HG03175 (cell line): ENCODE data around the gene ORMDL2.
"Not testable (repeated sequence)": the region's sequence is repeated elsewhere in the genome, so short reads cannot be mapped to it uniquely, and the experiment has no call there.

Experiments
- ATAC-seq: cut with Tn5 transposase; IDR thresholded peaks from one replicate; pipeline ENCODE4 v1.9.1; 2021; ENCODE audit warnings: mild to moderate bottlenecking, moderate library complexity; ENCODE audit not compliant: unreplicated experiment

ORMDL2 gene

DNA sequence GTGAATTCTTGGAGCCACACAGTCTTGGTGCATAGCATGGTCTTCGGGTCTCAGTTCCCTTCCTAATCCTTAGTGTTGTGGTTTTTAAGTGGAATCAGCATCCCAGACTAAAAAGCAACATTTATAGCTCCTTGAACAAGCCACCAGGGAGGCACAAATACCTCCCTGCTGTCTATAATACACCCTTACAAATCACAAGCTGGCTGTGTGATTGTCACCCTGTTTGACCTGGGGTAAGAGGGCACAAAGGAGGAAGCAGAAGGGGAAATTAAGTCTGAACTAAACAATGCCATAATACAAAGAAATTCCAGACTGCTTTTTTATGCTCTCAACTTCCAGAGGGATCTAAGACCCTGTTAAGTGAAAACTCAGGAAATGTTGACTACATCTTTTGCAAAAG, 32.6 kb downstream of the ORMDL2 start:
- ATAC-seq = no peak

DNA sequence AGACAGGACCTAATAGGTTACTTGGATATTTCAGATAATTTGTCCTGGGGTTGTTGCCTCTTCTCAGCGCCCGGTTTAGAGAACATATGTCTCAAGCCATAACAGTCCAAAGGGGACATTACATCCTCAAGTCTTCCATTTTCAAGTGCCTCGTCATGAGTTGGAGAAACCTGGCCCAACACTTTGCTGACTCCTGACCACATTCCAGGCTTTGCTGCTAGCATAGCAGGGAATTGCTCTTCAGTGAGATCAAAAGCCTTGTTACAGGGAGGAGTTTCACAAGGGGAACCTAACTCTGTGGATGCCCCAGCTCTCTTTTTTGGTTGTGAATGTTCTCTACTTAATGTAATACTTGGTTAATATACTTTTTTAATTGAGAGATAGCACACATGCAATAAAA, 33.1 kb downstream of the ORMDL2 start:
- no peak for ATAC-seq

DNA sequence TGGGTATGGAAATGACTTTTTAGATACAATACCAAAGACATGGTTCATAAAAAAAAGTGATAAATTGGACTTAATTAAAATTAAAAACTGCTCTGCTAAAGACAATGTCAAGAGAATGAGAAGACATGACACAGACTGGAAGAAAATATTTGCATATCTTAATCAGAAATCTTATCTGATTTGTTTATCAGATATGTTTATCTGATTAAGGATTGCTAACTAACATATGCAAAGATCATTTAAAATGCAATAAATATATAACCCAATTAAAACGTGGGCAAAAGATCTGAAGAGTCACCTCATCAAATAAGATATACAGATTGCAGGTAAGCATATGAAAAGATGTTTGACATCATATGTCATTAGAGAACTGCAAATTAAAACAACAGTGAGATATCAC, 34.9 kb downstream of the ORMDL2 start:
- no peak for ATAC-seq

DNA sequence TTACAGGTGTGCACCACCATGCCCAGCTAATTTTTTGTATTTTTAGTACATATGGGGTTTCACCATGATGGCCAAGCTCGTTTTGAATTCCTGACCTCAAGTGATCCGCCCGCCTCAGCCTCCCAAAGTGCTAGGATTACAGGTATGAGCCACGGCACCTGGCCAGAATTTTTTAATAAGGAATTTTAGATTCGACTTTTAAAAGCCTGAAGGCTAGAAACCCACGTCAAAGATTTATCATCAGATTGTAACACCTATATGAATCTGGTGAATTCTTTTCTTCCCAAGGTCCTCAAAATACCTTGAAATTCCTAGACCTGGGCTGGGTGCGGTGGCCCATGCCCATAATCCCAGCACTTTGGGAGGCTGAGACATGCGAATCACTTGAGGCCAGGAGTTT, 43.6 kb downstream of the ORMDL2 start:
- no peak for ATAC-seq

DNA sequence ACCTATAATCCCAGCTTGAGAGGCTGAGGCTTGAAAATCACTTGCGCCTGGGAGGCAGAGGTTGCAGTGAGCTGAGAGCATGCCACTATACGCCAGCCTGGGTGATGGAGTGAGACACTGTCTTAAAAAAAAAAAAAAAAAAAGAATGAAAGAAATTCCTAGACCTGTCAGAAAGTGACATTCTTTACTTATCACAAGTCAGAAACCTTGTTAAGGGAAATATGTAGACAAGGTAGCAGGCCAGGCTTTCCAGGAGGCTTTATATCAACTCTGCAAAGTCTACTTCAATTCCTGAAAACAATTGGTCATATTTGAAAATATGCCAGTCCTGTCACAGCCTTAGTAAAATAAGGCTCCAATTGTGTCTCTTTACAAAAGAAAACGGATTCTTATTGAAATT, 44.0 kb downstream of the ORMDL2 start:
- no peak for ATAC-seq

DNA sequence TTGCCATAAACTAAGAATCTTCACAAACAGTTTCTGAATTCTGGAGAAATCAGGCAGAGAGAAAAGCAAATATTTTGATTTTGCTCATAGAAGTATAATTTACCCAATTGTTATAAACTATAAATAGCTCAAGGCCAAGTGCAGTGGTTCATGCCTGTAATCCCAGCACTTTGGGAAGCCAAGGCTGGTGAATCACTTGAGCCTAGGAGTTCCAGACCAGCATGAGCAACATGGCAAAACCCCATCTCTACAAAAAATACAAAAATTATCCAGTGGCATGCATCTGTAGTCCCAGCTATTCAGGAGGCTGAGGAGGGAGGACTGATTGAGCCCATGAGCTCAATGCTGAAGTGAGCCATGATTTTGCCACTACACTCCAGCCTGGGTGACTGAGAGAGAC, 44.4 kb downstream of the ORMDL2 start:
- no peak for ATAC-seq

DNA sequence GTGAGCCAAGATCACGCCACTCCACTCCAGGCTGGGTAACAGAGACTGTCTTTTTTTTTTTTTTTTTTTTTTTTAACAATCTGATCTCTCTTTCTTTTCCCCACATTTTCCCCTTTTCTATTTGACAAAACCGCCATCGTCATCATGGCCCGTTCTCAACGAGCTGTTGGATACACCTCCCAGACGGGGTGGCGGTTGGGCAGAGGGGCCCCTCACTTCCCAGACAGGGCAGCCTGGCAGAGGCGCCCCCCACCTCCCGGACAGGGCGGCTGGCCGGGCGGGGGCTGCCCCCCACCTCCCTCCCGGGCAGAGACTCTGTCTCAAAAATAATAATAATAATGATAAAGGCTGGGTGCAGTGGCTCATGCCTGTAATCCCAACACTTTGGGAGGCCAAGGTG, 45.1 kb downstream of the ORMDL2 start:
- ATAC-seq = not testable (repeated sequence)

DNA sequence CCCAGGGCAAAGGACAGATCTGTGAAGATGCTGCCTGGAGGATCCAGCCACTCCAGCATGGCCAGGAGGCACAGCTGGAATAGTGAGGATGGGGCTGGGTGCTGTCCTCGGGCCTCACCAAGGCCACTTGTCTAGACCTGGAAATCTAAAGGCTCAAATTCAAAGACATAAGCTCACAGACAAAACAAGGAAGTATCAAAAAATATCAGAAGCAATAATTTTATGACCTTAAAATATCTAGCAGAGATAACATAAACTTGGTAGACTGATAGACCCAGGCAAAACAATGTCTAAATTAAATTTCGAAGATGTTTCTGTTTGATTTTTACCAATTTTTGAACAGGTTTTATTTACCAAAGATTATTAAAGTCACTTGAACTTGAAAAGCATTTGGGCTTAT, 47.5 kb downstream of the ORMDL2 start:
- ATAC-seq = no peak

DNA sequence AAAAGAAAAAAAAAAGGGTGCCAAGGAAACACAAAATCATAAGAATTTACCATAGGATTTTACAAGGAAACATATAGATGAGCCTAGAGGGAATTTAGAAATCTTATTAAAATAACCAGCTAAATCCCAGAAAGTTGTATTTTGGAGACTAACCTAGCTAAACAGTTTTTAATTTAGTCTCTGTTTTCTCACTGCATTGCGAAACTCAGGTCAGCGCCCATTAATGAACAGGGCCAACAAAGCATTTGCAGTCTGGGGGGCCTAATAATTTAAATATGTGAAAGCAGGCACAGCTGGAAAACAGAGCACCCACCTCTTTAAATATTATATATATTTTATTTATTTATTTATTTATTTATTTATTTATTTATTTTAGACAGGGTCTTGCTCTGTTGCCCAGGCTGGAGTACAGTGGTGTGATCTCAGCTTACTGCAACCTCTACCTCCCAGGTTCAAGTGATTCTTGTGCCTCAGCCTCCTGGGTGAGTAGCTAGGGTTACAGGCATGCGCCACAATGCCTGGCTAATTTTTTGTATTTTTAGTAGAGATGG, 48.7 kb downstream of the ORMDL2 start:
- ATAC-seq = not testable (repeated sequence)
